OCI-LY7 (cell line): ENCODE results near the gene OPN5. TPM values are rescaled to one million over a fixed set of nuclear protein-coding genes. Genes with fewer than 3 reads are reported as not detected.

Experiments
- Bru-seq: library from RNA; stranded (reverse); fragments of 400-500 nt; gene quantifications from one replicate; lab custom pipeline; 2021; lab: Mats Ljungman, UMichigan
- BruChase-seq, 2 experiments: library from RNA; stranded (reverse); fragments of 400-500 nt; gene quantifications; one replicate each; lab custom pipeline; 2021; lab: Mats Ljungman, UMichigan
- BruUV-seq: library from RNA; stranded (reverse); fragments of 400-500 nt; replicated peaks from 2 replicates; lab custom pipeline; 2021; lab: Mats Ljungman, UMichigan
- CTCF ChIA-PET: fragments of 300-600 bp; sonication (Branson Sonifier 250); formaldehyde crosslinking; loops from one replicate; lab custom pipeline; 2022; ENCODE audit warnings: antibody characterized with exemption; ENCODE audit not compliant: unreplicated experiment; lab: Charles Lee
- POLR2A ChIA-PET: fragments of 300-600 bp; sonication (Branson Sonifier 250); formaldehyde crosslinking; loops from one replicate; lab custom pipeline; 2022; ENCODE audit warnings: antibody characterized with exemption; lab: Charles Lee
- DNase-seq: peaks from one replicate; pipeline ENCODE4 v3.0.0-alpha.2; 2015; ENCODE audit warnings: low spot score
- H2AFZ ChIP-seq: fragments of 200-600 bp; sonication (generic), shearing (Covaris generic); 2 replicates; pipeline ENCODE4 v1.6.1; 2014; ENCODE audit warnings: mild to moderate bottlenecking, antibody characterized with exemption, low read length, moderate library complexity
- H3K27ac ChIP-seq: fragments of 200-600 bp; sonication (generic); 2 replicates; pipeline ENCODE4 v1.5.1; 2014; ENCODE audit warnings: mixed run types, low read depth, mild to moderate bottlenecking, moderate library complexity, low read length, inconsistent platforms; ENCODE audit not compliant: poor library complexity, severe bottlenecking
- H3K36me3 ChIP-seq: fragments of 200-600 bp; sonication (generic); 2 replicates; pipeline ENCODE4 v1.6.1; 2014; ENCODE audit warnings: mild to moderate bottlenecking, antibody characterized with exemption, low read length, moderate library complexity, mixed read lengths; ENCODE audit not compliant: insufficient read depth
- H3K4me1 ChIP-seq: fragments of 200-600 bp; sonication (generic); 2 replicates; pipeline ENCODE4 v1.5.1; 2014; ENCODE audit warnings: mild to moderate bottlenecking, low read length; ENCODE audit not compliant: insufficient read depth, poor library complexity, severe bottlenecking
- H3K4me2 ChIP-seq: fragments of 200-600 bp; sonication (generic); 2 replicates; pipeline ENCODE4 v1.6.1; 2014; ENCODE audit warnings: mild to moderate bottlenecking, low read length
- H3K4me3 ChIP-seq: fragments of 200-600 bp; sonication (generic); 2 replicates; pipeline ENCODE4 v1.5.1; 2014; ENCODE audit warnings: mild to moderate bottlenecking, low read depth, low read length; ENCODE audit not compliant: poor library complexity, severe bottlenecking
- H3K79me2 ChIP-seq: fragments of 200-600 bp; sonication (generic); 2 replicates; pipeline ENCODE4 v1.6.1; 2016; ENCODE audit warnings: low read depth, mild to moderate bottlenecking, low read length, moderate library complexity, mixed read lengths; ENCODE audit not compliant: insufficient read depth
- H3K9me2 ChIP-seq: fragments of 200-600 bp; sonication (generic); 2 replicates; pipeline ENCODE4 v1.6.1; 2016; ENCODE audit warnings: mild to moderate bottlenecking, low read length, mixed read lengths; ENCODE audit not compliant: insufficient read depth
- H3K9me3 ChIP-seq: fragments of 200-600 bp; sonication (generic); 2 replicates; pipeline ENCODE4 v1.6.1; 2014; ENCODE audit warnings: mild to moderate bottlenecking, mixed run types, low read length, mixed read lengths
- H4K20me1 ChIP-seq: fragments of 200-600 bp; sonication (generic); 2 replicates; pipeline ENCODE4 v1.6.1; 2014; ENCODE audit warnings: mild to moderate bottlenecking, antibody characterized with exemption, low read length, moderate library complexity, mixed read lengths; ENCODE audit not compliant: insufficient read depth
- EZH2phosphoT487 ChIP-seq: fragments of 200-600 bp; sonication (generic); IDR thresholded peaks from 2 replicates; pipeline ENCODE4 v1.6.1; 2018; ENCODE audit warnings: low read depth, borderline replicate concordance, mild to moderate bottlenecking, mixed run types, antibody characterized with exemption, low read length, moderate library complexity, mixed read lengths
- intact Hi-C: fragments of 100-400 bp; cut with micrococcal nuclease; formaldehyde crosslinking; loops from one replicate; pipeline ENCODE4 v1.10.0; 2022; ENCODE audit not compliant: unreplicated experiment
- long read RNA-seq: library from polyadenylated mRNA; stranded (forward); transcript quantifications from one replicate; pipeline ENCODE4 v2.0.0, GENCODE V29; 2022
- total RNA-seq, 2 experiments: library from RNA; depleted of rRNA in 1 of 2; stranded (reverse); fragments of >200 nt in 1 of 2; shearing (Covaris generic) in 1 of 2; gene quantifications; 2 replicates each; pipeline ENCODE4 v1.2.3, GENCODE V29; 2014 to 2022
- TF ChIP-seq, protein P1 (sequence below): fragments of 200-600 bp; sonication (generic); conservative IDR thresholded peaks from 2 replicates; pipeline ENCODE4 v1.5.1; 2014; ENCODE audit warnings: mild to moderate bottlenecking, antibody characterized with exemption, low read length, moderate library complexity, mixed read lengths

The OPN5 gene
- total RNA-seq (2014; rRNA removed; shearing (Covaris generic)) (not detected in 2 replicates), total RNA-seq (2022) (not detected in 2 replicates), Bru-seq, nascent RNA (percentile 7 among the genes with signal in this experiment), BruChase-seq, experiment 1, labeled RNA remaining after a 6-hour chase (not detected), BruChase-seq, experiment 2, labeled RNA remaining after a 2-hour chase (not detected)
- long read RNA-seq = 0 reads

DNA sequence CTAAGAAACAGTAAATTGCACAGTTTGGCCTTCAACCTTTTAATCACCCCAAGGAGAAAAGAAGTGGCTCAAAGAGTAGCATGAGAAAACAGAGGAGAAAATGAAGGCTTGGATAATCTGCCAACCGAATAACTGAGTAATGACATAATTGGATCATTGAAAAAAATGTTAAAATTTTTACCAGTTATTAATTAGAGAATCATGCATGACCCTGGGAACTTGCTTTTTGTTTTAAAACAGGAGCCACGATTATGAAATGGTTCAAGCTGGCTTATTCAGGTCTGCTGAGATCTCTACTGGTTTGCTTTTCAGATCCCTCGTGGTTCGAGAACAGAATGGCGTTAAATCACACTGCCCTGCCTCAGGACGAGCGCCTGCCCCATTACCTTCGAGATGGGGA, at the start of gene OPN5:
TSS of gene OPN5 (plus strand) at position 301 of the 400 bp plus-strand sequence. CDS start at position 336, 35 bp downstream.
- Histone ChIP-seq H3K27ac (no peak within 1 kb of the TSS), H4K20me1 (no peaks in the 10 kb centered on the region), H3K79me2 (no peaks in the 10 kb centered on the region), H3K9me3 (no peaks in the 10 kb centered on the region), H3K36me3 (no peaks in the 10 kb centered on the region), H2AFZ (peak within 1 kb of the TSS; percentile 26; the same call in 1 of the 2 replicates), H3K9me2 (no peaks in the 10 kb centered on the region), H3K4me2 (no peak within 1 kb of the TSS), H3K4me3 (no peak within 1 kb of the TSS), H3K4me1 (no peaks in the 10 kb centered on the region)
- POLR2A ChIA-PET = interaction anchor here (0.6 kb wide), 1 partner anchor 1711 kb away, joined by 3 read pairs; no protein-coding TSS in a partner anchor
- CTCF ChIA-PET = no interaction called here
- intact Hi-C loops = loop anchor here (2.0 to 10.0 kb wide), 2 partner anchors 151 to 467 kb away; no protein-coding TSS in a partner anchor
- TF ChIP-seq EZH2phosphoT487 = no peak
- TF ChIP-seq, protein P1, sequence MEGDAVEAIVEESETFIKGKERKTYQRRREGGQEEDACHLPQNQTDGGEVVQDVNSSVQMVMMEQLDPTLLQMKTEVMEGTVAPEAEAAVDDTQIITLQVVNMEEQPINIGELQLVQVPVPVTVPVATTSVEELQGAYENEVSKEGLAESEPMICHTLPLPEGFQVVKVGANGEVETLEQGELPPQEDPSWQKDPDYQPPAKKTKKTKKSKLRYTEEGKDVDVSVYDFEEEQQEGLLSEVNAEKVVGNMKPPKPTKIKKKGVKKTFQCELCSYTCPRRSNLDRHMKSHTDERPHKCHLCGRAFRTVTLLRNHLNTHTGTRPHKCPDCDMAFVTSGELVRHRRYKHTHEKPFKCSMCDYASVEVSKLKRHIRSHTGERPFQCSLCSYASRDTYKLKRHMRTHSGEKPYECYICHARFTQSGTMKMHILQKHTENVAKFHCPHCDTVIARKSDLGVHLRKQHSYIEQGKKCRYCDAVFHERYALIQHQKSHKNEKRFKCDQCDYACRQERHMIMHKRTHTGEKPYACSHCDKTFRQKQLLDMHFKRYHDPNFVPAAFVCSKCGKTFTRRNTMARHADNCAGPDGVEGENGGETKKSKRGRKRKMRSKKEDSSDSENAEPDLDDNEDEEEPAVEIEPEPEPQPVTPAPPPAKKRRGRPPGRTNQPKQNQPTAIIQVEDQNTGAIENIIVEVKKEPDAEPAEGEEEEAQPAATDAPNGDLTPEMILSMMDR = no peak
- no peak for DNase-seq
- BruUV-seq = no TSS peak

- Histone ChIP-seq H3K4me3 (no peak overlapping the region), H3K4me2 (no peak overlapping the region), H3K27ac (no peak overlapping the region), H3K36me3 (no peaks in the 10 kb centered on the region), H3K79me2 (no peaks in the 10 kb centered on the region), H4K20me1 (no peaks in the 10 kb centered on the region), H3K9me3 (no peaks in the 10 kb centered on the region), H2AFZ (no peak overlapping the region), H3K9me2 (no peaks in the 10 kb centered on the region), H3K4me1 (no peaks in the 10 kb centered on the region)
- CTCF ChIA-PET = interaction anchor here (0.9 kb wide), 1 partner anchor 103 kb away, joined by 7 read pairs; no protein-coding TSS in a partner anchor
- no TSS peak for BruUV-seq
- peak; percentile 56 for DNase-seq
- no peak for TF ChIP-seq EZH2phosphoT487
- TF ChIP-seq, protein P1 = peak; percentile 79
- intact Hi-C loops = loop anchor here (1.0 kb wide), 2 partner anchors 102 to 320 kb away; no protein-coding TSS in a partner anchor
- POLR2A ChIA-PET = interaction anchor here (0.6 to 1.3 kb wide), 6 partner anchors 9 to 433 kb away, joined by 3 read pairs; no protein-coding TSS in a partner anchor
Observed at GRCh38 chr6:47733879-47734558, 47.8 kb upstream of the OPN5 start.
